PFSK-1 (cell line): ENCODE measurements around the gene POC1B.

ENCODE experiments used
- FOXP2 ChIP-seq: optimal IDR thresholded peaks from 2 replicates; pipeline ENCODE3; 2011; ENCODE audit warnings: borderline replicate concordance, control low read depth, inconsistent platforms; ENCODE audit not compliant: insufficient read depth; ENCODE audit errors: extremely low read length, extremely low read depth
- POLR2AphosphoS5 ChIP-seq: IDR thresholded peaks from 2 replicates; pipeline ENCODE4 v1.6.1; 2012; ENCODE audit warnings: low read depth, mild to moderate bottlenecking, control low read depth, low read length, moderate library complexity
- REST ChIP-seq, 2 experiments: IDR thresholded peaks; 2 replicates each; pipeline versions ENCODE4 v1.6.1 to v1.8.0; 2011 to 2012; ENCODE audit warnings: low read depth in 2 of 2, low read length in 2 of 2, control low read depth in 1 of 2, inconsistent platforms in 1 of 2, mild to moderate bottlenecking in 1 of 2, moderate library complexity in 1 of 2; ENCODE audit not compliant: insufficient read depth in 1 of 2
- SIN3A ChIP-seq: IDR thresholded peaks from 2 replicates; pipeline ENCODE4 v1.6.1; 2012; ENCODE audit warnings: mild to moderate bottlenecking, low read length, moderate library complexity, borderline replicate concordance; ENCODE audit not compliant: insufficient read depth
- TAF1 ChIP-seq: IDR thresholded peaks from 2 replicates; pipeline ENCODE4 v1.6.1; 2012; ENCODE audit warnings: low read length, control low read depth, borderline replicate concordance; ENCODE audit not compliant: insufficient read depth

POC1B gene

DNA sequence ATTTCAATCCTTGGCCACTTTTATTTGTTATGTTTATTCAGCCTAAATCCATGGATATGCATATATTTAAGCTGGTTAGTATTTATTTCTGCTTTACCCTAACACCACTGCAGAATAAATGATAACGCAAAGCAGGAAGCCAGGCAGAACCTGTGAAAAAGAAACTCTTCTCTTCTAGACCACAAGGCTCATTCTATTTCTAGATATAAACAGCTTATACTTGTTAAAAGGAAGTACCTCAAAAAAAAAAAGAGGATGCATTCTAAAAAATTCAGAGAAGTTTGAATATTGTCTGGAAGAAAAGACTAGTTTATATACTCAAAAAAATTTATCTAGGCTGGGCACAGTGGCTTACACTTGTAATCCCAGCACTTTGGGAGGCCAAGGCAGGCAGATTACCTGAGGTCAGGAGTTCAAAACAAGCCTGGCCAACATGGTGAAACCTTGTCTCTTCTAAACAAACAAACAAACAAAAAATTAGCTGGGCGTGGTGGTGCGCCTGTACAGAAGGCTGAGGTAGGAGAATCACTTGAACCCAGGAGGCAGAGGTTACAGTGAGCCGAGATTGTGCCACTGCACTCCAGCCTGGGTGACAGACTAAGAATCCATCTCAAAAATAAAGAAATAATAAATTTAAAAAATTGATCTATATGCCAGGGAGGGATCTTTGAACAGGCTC lies 57.1 kb downstream of the POC1B start:
- TF ChIP-seq SIN3A (no peak), REST (IDR thresholded peaks at IDR 0.05; ENCODE audit: insufficient read depth in 1 of 2, low read depth in 2 of 2, low read length in 2 of 2) (no peak), TAF1 (no peak), POLR2AphosphoS5 (no peak), FOXP2 (no peak)

GRCh38 chr12:89468017-89468416 lies 57.8 kb downstream of the POC1B start:
- no peak for TF ChIP-seq REST (IDR thresholded peaks at IDR 0.05; ENCODE audit: insufficient read depth in 1 of 2, low read depth in 2 of 2, low read length in 2 of 2)
- TF ChIP-seq SIN3A = no peak
- no peak for TF ChIP-seq TAF1
- no peak for TF ChIP-seq FOXP2
- no peak for TF ChIP-seq POLR2AphosphoS5

GRCh38 chr12:89464974-89465592 lies 60.8 kb downstream of the POC1B start:
- TF ChIP-seq POLR2AphosphoS5 = no peak
- TF ChIP-seq TAF1 = no peak
- TF ChIP-seq SIN3A = no peak
- TF ChIP-seq FOXP2 = no peak
- TF ChIP-seq REST (IDR thresholded peaks at IDR 0.05; ENCODE audit: insufficient read depth in 1 of 2, low read depth in 2 of 2, low read length in 2 of 2) = no peak

GRCh38 chr12:89461649-89462612 lies 63.9 kb downstream of the POC1B start:
- TF ChIP-seq FOXP2 = no peak
- no peak for TF ChIP-seq POLR2AphosphoS5
- no peak for TF ChIP-seq SIN3A
- TF ChIP-seq REST (IDR thresholded peaks at IDR 0.05; ENCODE audit: insufficient read depth in 1 of 2, low read depth in 2 of 2, low read length in 2 of 2) = no peak
- TF ChIP-seq TAF1 = no peak
